CD4-positive, alpha-beta T cell treated with Interleukin-6 for 4 hours (primary cell): ENCODE results near the gene AMPD3.
A peak's percentile ranks its signal among the peaks of the same experiment; 100 is the strongest.

Experiments
- DNase-seq: peaks from one replicate; pipeline ENCODE4 v3.0.0-alpha.2; 2020; ENCODE audit warnings: mixed read lengths

The AMPD3 gene

GRCh38 chr11:10439351-10439750, 15.7 kb upstream of the AMPD3 start:
- DNase-seq = no peak

DNA sequence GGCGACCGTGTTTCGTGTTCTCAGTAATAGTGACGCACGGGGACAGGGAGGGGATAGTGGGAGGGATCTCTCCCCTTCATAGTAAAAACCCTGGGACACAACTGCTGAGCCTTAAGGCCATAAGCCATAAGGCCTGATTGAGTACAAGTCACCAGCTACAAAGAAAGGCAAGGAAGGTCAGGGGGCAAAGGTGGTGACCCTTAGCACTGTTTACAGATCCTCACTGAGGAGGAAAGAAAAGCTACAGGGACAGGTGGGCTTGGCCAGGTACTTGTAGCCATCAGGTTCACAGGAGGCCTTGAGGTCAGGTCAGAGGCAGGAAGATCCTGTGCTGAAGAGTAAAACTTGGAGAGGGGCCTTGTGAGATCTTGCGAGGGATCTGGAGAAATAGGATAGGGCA, 15.1 kb upstream of the AMPD3 start:
- no peak for DNase-seq

- no peak for DNase-seq
Observed at GRCh38 chr11:10440401-10440800, 14.7 kb upstream of the AMPD3 start.

DNA sequence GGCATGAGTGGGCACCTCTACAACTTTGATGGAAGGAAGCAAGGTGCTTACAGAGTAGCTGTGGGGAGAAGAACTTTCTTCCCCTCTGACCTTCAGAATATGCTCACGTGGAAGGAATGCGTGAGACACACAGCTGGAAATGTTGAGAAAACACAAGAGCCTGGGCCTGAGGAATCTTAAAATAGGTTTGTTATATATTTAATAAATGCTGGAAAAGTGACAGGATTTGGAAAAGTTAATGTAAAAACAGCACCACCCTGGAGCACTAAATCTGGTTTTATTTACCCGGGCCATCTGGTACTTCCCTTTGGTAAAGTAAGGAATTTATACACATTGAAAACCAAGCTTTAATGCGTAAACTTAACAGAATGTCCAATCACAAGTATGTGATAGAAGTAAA, 14.0 kb upstream of the AMPD3 start:
- no peak for DNase-seq

DNA sequence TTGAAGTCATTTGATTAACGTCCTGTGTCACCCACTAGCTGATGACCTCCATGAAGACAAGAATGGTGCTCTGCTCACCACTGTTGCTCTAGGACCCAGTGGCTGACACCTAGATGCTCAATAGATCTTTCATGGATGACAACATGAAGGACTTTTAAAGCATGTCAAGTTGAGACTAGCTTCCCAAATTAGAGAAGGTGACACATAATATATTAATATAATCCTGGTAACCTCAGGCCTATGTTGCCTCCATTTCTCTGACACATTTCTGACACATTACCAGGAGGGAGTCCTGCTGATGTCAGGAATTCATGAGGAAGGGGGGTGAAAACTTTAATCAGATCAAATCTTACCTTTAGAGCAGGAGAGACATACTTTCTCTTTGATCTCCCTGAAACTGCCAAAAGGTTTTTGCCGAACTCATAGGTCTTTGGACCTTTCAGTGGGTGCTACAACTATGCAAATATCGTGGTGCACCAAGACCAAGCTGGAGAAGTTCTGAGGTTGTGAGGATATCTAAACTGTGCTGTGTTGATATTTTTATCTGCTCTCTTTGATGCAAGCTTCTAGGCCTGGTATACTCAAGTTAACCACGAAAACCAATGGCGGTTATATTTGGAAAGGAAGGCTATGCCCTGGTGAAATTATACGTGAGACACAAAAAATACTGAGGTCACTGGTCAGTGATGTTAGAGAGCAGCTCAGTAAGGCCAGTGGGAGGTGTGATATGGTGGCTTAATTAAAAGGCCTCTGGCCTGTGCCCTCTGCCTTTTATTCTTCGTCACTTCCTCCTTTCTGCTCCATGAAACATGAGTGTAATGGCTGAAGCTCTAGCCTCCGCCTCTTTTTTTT, 13.2 kb upstream of the AMPD3 start:
- DNase-seq = no peak

DNA sequence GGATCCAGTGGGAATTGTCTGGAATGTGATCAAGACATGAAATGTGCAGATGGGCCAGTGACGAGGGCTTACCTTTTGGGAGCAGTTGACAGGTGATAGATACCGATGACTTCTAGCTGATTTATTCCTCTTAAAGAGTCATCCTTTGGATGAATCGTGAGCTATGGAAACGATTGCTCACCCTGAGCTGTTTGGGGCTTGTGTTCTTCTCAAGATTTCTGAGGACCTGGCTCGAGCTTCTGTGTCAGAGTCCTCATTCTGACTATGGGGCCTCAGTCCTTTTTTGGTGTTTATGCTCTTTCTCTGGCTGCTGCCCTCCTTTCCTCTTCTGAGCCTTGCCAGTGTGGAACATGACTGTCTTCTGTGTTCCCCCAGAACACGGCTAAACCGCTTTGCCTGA, 11.9 kb upstream of the AMPD3 start:
- no peak for DNase-seq

GRCh38 chr11:10443721-10444235, 11.3 kb upstream of the AMPD3 start:
- no peak for DNase-seq

- peak; percentile 56 for DNase-seq
Observed at GRCh38 chr11:10444725-10445315, 10.2 kb upstream of the AMPD3 start.

DNA sequence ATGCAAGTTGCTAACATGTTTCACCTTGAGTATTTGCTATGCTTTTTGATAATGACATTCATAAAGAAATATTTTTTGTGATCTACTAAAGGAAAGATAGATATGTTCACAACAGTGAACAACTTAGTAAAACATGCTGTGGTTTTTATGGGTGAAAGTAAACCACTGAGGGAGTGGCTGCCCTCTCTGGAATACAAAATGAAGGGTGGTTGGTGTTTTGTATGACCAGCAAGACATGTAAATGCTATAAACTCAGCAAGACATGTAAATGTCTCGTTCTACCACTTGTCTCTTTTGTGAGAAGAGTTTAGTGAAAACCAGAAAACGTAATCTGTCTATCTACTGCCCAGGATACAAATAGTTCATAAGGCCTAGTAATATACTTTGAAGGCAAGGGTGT, 7.6 kb upstream of the AMPD3 start:
- no peak for DNase-seq

- peak; percentile 71 for DNase-seq
Observed at GRCh38 chr11:10450462-10451425, 4.3 kb upstream of the AMPD3 start.

GRCh38 chr11:10451426-10452116, 3.5 kb upstream of the AMPD3 start:
- no peak for DNase-seq

DNA sequence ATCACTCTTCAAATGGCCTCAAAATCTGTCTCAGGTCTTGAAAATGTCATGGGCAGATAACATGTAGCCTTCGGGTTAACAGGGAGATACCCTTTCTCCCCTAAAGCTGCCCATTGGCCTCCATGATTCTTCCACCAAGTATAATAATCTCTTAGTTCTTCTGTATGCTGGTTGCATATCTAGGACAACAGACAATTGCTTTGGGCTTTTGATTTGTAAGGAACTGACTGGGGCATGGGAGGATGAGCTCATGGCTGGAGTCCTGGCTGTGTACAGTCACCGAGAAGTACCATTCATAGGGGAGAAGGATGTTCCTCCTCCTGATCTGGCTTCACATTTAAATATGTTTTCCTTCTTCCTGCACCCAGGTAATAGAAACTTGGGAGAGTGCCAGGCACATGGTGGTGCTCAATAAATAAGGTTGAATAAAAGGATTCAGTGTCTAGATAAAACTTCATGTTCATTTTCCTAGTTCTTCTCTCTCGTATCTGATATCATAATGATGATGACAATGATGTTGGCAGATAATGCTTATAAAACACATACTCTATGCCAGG, 2.8 kb upstream of the AMPD3 start:
- no peak for DNase-seq

GRCh38 chr11:10453261-10453660, 1.8 kb upstream of the AMPD3 start:
- no peak for DNase-seq

DNA sequence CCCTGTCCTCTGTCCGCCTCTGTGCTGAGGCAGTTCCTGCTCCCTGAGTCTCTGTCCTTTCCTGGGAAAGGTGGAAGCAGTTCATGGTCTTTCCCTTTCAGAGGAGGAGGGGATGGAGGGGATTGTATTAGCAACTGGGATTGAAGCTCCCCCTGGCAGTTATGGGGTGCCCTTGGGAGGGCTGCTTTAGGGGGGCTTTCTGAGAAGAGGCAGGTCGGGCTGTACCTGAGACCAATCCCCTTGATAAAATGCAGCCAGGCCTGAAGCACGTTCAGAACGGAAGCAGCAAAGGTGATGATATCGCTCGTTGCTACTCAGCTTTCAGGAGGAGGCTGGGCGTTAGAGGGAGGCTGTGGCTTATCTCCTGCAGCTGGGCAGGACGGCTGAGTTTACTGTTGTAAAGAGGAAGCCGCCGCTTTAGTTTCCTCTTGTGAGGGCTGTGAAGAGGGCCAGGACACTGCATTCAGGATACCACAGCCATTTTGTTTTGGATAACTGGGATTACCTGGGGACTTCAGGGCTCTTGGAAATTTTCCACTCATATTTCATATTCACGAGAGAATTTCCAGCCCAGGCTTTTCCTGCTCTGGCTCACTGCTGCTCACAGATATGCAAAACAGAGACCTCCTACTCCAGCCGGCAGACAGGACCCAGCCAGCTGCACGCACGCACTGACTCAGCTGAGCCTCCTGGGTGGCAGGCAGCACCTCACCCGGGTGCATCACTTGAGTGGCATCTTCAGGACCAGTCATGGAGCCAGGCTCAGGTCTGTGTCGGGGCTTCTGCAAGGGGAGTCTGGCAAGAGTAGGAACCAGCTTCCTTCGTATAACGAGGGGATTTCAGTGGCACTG, 798 bp downstream of the AMPD3 start:
- peak; percentile 87 for DNase-seq

DNA sequence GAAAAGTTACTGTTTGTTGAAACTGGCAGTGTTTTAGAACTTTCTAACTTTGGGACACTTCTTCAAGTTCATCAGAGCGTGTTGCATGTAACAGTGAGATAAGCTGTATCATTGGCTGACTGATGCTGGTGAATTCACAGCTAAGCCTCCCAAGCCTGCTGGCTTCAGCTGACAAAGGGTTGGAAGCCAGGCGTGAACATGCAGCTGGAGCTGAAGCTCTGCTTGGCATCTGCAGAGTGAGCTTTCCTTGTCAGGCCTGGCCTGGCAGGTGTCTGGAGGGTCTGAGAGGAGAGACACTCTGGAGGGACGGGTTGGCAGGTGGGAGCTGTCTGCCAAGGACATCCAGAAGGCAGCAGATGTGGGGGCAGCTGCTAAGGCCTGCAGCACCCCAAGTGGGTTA, 1.5 kb downstream of the AMPD3 start:
- DNase-seq = peak; percentile 20

GRCh38 chr11:10457901-10458300, 2.8 kb downstream of the AMPD3 start:
- DNase-seq = peak; percentile 9

DNA sequence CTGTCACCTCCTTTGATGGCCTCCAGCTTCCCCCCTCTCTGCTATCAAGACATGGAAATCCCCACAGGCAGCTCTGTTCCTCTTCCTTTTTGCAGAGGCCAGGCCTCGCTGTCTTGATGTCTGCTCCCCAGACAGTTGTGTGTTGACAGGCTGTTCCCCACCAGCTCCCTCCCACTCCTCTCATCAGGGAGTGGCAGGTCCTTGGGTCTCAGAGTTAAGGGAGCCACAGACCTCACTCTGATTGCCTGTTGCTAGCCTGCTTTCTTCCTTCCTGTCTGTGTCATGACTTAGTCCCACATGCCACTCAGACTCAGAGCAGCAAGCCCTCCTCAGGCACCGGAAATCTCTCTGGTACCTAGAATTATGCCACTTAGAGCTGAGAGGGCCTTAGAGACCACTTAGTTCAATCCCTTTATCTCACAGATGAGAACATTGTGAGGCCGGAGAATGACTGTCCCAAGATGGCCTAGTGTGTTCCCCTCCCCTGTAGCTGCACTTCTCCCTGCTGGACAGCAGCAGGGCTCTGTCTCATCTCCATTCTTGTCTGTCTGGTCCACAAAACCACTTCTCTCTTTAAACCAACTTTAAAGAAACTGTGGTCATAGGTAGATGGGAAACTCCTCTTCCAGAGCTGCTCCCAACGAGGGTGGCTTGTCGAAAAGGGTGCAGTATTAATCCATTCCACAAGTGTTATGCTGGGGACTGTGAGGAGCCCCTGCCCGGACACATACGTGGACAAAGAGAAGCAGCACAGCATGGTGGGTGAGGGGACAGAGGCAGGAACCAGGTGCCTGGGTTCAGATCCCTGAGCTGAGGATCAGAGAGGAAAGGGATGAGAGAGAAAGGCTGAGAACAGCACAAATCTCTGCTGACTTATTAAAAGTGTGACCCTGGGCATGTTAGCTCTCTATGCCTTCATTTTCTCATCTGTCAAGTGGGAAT, 4.2 kb downstream of the AMPD3 start:
- DNase-seq = peak; percentile 81

DNA sequence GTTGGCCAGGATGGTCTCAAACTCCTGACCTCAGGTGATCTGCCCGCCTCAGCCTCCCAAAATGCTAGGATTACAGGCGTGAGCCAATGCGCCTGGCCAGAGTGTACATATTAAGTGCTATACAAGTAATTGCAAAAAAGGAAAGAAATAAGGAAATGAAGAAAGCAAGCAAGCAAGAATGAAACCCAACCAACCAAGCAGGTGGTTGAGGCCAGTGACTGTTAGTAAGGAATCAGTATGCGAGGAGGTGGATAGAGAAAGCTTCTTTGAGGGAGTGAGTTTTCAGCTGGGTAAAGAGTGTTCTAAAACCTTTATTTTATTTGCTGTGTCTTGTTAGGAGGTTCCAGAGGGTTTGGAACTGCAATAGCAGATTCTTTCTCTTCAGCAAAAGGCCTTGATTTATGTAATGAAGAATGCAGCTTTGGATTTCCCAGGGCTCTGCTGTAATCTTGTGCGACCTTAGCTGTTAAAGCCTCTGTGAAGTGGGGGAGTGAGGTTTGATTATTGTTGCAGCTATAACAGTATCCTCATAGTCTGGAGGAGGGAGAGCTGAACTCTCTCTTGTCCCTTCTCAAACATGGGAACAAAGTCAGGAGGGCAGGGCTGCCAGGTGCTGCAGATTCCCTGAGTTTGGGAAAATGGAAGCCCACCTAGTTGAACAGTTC, 5.7 kb downstream of the AMPD3 start:
- DNase-seq = no peak

DNA sequence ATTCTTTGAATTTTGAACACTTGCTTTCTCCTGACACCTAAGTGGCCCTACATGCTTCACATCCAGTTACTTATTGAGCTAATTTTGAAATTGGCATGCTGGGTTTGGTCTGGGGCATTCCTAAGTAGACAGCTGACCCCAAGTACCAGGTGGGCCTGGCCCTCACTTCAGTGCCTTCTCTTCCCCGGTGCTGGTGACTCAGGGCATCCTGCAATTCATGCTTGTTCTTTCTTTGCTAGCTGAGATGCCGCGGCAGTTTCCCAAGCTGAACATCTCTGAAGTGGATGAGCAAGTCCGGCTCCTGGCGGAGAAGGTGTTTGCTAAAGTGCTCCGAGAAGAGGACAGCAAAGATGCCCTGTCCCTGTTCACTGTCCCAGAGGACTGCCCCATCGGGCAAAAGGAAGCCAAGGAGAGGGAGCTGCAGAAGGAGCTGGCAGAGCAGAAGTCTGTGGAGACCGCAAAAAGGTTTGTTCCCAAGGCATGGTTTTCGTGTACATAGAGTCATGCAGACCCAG, 6.3 kb downstream of the AMPD3 start:
- DNase-seq = no peak
